HL-60 (cell line): ENCODE data around the gene NEDD1.

Experiments used
- CTCF ChIP-seq: IDR thresholded peaks from one replicate; pipeline ENCODE4 v1.5.1; 2011; ENCODE audit warnings: low read length, control low read depth, inconsistent platforms; ENCODE audit not compliant: insufficient read depth
- POLR2AphosphoS5 ChIP-seq: IDR thresholded peaks from 2 replicates; pipeline ENCODE4 v1.6.1; 2012; ENCODE audit warnings: low read depth
- REST ChIP-seq: IDR thresholded peaks from 2 replicates; pipeline ENCODE4 v1.6.1; 2012; ENCODE audit warnings: low read depth; ENCODE audit not compliant: insufficient replicate concordance

- TF ChIP-seq CTCF (no peak), POLR2AphosphoS5 (no peak), REST (no peak)
Observed at GRCh38 chr12:96866801-96867590, 40.1 kb upstream of the NEDD1 start.
